Adrenal gland (tissue), 5 donors: ENCODE measurements around the gene CHURC1.

ENCODE experiments used
- POLR2A ChIP-seq, 2 donors: fragments of 450-650 bp; IDR thresholded peaks; one replicate each; pipeline ENCODE4 v1.6.1; 2017; ENCODE audit warnings: antibody characterized with exemption in 2 of 2, mild to moderate bottlenecking in 2 of 2, moderate library complexity in 1 of 2
- TF ChIP-seq, protein P1 (sequence below), 6 experiments: fragments of 450-650 bp in 4 of 6; fragments of 200-600 bp in 2 of 6; sonication (generic) in 1 of 6; IDR thresholded peaks; 1 replicate in 5 of 6; 2 replicates in 1 of 6; pipeline versions ENCODE4 v1.5.1 to v1.8.0; 2016 to 2021; ENCODE audit warnings: antibody characterized with exemption in 6 of 6, mild to moderate bottlenecking in 2 of 6, moderate library complexity in 1 of 6
- donor health status: DM: no; HTN: no; CAD: no.

DNA sequence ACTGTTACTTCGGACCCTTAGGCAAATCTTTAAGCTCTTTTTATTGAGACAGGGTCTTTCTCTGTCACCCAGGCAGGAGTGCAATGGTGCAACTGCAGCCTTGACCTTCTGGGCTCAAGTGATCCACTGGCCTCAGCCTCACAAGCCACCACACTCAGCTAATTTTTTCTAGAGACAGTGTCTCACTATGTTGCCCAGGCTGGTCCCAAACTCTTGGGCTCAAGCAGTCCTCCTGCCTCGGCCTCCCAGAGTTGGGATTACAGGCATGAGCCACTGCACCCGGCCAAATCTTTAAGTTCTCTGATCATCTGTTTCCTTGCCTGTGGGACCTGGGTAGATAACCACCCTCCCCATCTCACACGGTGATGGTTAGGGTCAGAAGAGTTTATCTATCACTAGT, 30.6 kb downstream of the CHURC1 start:
- TF ChIP-seq, protein P1, sequence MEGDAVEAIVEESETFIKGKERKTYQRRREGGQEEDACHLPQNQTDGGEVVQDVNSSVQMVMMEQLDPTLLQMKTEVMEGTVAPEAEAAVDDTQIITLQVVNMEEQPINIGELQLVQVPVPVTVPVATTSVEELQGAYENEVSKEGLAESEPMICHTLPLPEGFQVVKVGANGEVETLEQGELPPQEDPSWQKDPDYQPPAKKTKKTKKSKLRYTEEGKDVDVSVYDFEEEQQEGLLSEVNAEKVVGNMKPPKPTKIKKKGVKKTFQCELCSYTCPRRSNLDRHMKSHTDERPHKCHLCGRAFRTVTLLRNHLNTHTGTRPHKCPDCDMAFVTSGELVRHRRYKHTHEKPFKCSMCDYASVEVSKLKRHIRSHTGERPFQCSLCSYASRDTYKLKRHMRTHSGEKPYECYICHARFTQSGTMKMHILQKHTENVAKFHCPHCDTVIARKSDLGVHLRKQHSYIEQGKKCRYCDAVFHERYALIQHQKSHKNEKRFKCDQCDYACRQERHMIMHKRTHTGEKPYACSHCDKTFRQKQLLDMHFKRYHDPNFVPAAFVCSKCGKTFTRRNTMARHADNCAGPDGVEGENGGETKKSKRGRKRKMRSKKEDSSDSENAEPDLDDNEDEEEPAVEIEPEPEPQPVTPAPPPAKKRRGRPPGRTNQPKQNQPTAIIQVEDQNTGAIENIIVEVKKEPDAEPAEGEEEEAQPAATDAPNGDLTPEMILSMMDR (IDR thresholded peaks at IDR 0.05) = no peak
- TF ChIP-seq POLR2A (IDR thresholded peaks at IDR 0.05) = no peak
